Measurements from ENCODE around the gene MEI4. TPM values are rescaled to one million over a fixed set of nuclear protein-coding genes. Genes with fewer than 3 reads are reported as not detected.

The MEI4 gene
- total RNA-seq, 1 experiment from 2014 or later = 0.20 TPM

- ChIA-PET POLR2A (no interaction called here), CTCF (no interaction called here)
- H3K36me3 Mint-ChIP-seq = no peaks in the 10 kb centered on the region
- H3K4me3 Mint-ChIP-seq = no peak overlapping the region
- ATAC-seq = no peak
- H3K4me1 Mint-ChIP-seq = no peaks in the 10 kb centered on the region
- H3K27ac Mint-ChIP-seq = no peak overlapping the region
- TF ChIP-seq, protein P1, sequence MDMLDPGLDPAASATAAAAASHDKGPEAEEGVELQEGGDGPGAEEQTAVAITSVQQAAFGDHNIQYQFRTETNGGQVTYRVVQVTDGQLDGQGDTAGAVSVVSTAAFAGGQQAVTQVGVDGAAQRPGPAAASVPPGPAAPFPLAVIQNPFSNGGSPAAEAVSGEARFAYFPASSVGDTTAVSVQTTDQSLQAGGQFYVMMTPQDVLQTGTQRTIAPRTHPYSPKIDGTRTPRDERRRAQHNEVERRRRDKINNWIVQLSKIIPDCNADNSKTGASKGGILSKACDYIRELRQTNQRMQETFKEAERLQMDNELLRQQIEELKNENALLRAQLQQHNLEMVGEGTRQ (CRISPR knock-in tag; IDR thresholded peaks at IDR 0.05) = no peak
- TF ChIP-seq, protein P2, sequence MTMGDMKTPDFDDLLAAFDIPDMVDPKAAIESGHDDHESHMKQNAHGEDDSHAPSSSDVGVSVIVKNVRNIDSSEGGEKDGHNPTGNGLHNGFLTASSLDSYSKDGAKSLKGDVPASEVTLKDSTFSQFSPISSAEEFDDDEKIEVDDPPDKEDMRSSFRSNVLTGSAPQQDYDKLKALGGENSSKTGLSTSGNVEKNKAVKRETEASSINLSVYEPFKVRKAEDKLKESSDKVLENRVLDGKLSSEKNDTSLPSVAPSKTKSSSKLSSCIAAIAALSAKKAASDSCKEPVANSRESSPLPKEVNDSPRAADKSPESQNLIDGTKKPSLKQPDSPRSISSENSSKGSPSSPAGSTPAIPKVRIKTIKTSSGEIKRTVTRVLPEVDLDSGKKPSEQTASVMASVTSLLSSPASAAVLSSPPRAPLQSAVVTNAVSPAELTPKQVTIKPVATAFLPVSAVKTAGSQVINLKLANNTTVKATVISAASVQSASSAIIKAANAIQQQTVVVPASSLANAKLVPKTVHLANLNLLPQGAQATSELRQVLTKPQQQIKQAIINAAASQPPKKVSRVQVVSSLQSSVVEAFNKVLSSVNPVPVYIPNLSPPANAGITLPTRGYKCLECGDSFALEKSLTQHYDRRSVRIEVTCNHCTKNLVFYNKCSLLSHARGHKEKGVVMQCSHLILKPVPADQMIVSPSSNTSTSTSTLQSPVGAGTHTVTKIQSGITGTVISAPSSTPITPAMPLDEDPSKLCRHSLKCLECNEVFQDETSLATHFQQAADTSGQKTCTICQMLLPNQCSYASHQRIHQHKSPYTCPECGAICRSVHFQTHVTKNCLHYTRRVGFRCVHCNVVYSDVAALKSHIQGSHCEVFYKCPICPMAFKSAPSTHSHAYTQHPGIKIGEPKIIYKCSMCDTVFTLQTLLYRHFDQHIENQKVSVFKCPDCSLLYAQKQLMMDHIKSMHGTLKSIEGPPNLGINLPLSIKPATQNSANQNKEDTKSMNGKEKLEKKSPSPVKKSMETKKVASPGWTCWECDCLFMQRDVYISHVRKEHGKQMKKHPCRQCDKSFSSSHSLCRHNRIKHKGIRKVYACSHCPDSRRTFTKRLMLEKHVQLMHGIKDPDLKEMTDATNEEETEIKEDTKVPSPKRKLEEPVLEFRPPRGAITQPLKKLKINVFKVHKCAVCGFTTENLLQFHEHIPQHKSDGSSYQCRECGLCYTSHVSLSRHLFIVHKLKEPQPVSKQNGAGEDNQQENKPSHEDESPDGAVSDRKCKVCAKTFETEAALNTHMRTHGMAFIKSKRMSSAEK (CRISPR knock-in tag; IDR thresholded peaks at IDR 0.05; ENCODE audit: borderline replicate concordance) = no peak
- TF ChIP-seq ELF4 (CRISPR knock-in tag; IDR thresholded peaks at IDR 0.05; ENCODE audit: low read depth) = no peak
- TF ChIP-seq, protein P3, sequence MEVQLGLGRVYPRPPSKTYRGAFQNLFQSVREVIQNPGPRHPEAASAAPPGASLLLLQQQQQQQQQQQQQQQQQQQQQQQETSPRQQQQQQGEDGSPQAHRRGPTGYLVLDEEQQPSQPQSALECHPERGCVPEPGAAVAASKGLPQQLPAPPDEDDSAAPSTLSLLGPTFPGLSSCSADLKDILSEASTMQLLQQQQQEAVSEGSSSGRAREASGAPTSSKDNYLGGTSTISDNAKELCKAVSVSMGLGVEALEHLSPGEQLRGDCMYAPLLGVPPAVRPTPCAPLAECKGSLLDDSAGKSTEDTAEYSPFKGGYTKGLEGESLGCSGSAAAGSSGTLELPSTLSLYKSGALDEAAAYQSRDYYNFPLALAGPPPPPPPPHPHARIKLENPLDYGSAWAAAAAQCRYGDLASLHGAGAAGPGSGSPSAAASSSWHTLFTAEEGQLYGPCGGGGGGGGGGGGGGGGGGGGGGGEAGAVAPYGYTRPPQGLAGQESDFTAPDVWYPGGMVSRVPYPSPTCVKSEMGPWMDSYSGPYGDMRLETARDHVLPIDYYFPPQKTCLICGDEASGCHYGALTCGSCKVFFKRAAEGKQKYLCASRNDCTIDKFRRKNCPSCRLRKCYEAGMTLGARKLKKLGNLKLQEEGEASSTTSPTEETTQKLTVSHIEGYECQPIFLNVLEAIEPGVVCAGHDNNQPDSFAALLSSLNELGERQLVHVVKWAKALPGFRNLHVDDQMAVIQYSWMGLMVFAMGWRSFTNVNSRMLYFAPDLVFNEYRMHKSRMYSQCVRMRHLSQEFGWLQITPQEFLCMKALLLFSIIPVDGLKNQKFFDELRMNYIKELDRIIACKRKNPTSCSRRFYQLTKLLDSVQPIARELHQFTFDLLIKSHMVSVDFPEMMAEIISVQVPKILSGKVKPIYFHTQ (CRISPR knock-in tag; IDR thresholded peaks at IDR 0.05) = no peak
- no peak for TF ChIP-seq RORB (CRISPR knock-in tag; IDR thresholded peaks at IDR 0.05)
- TF ChIP-seq ZNF219 (CRISPR knock-in tag; IDR thresholded peaks at IDR 0.05; ENCODE audit: borderline replicate concordance) = no peak
- TF ChIP-seq ZNF138 (CRISPR knock-in tag; conservative IDR thresholded peaks at IDR 0.05) = no peak
- TF ChIP-seq FOXJ3 (CRISPR knock-in tag; IDR thresholded peaks at IDR 0.05; ENCODE audit: borderline replicate concordance) = no peak
- TF ChIP-seq ZNF671 (CRISPR knock-in tag; IDR thresholded peaks at IDR 0.05) = no peak
- no peak for DNase-seq (ENCODE audit: low spot score)
- no peaks in the 10 kb centered on the region for H3K27me3 Mint-ChIP-seq (ENCODE audit: low read depth)
- no peaks in the 10 kb centered on the region for H3K9me3 Mint-ChIP-seq
These were observed 192.0 kb downstream of the MEI4 start for GRCh38 chr6:77844822-77845221.

- Mint-ChIP-seq H3K4me3 (no peak overlapping the region), H3K9me3 (no peaks in the 10 kb centered on the region), H3K4me1 (no peaks in the 10 kb centered on the region)
- TF ChIP-seq, protein P4, sequence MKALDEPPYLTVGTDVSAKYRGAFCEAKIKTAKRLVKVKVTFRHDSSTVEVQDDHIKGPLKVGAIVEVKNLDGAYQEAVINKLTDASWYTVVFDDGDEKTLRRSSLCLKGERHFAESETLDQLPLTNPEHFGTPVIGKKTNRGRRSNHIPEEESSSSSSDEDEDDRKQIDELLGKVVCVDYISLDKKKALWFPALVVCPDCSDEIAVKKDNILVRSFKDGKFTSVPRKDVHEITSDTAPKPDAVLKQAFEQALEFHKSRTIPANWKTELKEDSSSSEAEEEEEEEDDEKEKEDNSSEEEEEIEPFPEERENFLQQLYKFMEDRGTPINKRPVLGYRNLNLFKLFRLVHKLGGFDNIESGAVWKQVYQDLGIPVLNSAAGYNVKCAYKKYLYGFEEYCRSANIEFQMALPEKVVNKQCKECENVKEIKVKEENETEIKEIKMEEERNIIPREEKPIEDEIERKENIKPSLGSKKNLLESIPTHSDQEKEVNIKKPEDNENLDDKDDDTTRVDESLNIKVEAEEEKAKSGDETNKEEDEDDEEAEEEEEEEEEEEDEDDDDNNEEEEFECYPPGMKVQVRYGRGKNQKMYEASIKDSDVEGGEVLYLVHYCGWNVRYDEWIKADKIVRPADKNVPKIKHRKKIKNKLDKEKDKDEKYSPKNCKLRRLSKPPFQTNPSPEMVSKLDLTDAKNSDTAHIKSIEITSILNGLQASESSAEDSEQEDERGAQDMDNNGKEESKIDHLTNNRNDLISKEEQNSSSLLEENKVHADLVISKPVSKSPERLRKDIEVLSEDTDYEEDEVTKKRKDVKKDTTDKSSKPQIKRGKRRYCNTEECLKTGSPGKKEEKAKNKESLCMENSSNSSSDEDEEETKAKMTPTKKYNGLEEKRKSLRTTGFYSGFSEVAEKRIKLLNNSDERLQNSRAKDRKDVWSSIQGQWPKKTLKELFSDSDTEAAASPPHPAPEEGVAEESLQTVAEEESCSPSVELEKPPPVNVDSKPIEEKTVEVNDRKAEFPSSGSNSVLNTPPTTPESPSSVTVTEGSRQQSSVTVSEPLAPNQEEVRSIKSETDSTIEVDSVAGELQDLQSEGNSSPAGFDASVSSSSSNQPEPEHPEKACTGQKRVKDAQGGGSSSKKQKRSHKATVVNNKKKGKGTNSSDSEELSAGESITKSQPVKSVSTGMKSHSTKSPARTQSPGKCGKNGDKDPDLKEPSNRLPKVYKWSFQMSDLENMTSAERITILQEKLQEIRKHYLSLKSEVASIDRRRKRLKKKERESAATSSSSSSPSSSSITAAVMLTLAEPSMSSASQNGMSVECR (CRISPR knock-in tag; IDR thresholded peaks at IDR 0.05; ENCODE audit: borderline replicate concordance) = no peak
- TF ChIP-seq CBFB (CRISPR knock-in tag; IDR thresholded peaks at IDR 0.05; ENCODE audit: low read depth) = no peak
- TF ChIP-seq ZNF281 (CRISPR knock-in tag; IDR thresholded peaks at IDR 0.05) = no peak
- no peak for TF ChIP-seq NFATC4 (CRISPR knock-in tag; IDR thresholded peaks at IDR 0.05)
- TF ChIP-seq NFE2L1 (CRISPR knock-in tag; IDR thresholded peaks at IDR 0.05) = no peak
- no peak for TF ChIP-seq ZNF396 (CRISPR knock-in tag; IDR thresholded peaks at IDR 0.05; ENCODE audit: borderline replicate concordance)
- TF ChIP-seq ZNF317 (CRISPR knock-in tag; IDR thresholded peaks at IDR 0.05; ENCODE audit: borderline replicate concordance, low read depth) = no peak
- TF ChIP-seq CDX4 (CRISPR knock-in tag; IDR thresholded peaks at IDR 0.05; ENCODE audit: borderline replicate concordance) = no peak
- no peak for TF ChIP-seq RORB (CRISPR knock-in tag; IDR thresholded peaks at IDR 0.05)
- TF ChIP-seq ESRRA (CRISPR knock-in tag; IDR thresholded peaks at IDR 0.05; ENCODE audit: borderline replicate concordance) = no peak
These were observed 200.6 kb downstream of the MEI4 start for GRCh38 chr6:77853401-77853800.

More at GRCh38 chr6:77853401-77853800, 200.6 kb downstream of the MEI4 start:
- ATAC-seq (no peak), DNase-seq (ENCODE audit: low spot score) (no peak)
- CTCF ChIA-PET = no interaction called here
- Mint-ChIP-seq H3K27ac (no peak overlapping the region), H3K27me3 (ENCODE audit: low read depth) (no peaks in the 10 kb centered on the region), H3K36me3 (no peaks in the 10 kb centered on the region)
- POLR2A ChIA-PET = no interaction called here

Data from WTC11 (cell line).